Neural cell (in vitro differentiated cells): ENCODE measurements around the gene MUC22.

Experiments used
- EZH2 ChIP-seq: fragments of 200-600, 300-800 bp; shearing (Covaris generic), sonication (generic); IDR thresholded peaks from 2 replicates; pipeline ENCODE4 v1.6.1; 2014; ENCODE audit warnings: antibody characterized with exemption, low read length, borderline replicate concordance, mild to moderate bottlenecking; ENCODE audit not compliant: insufficient read depth, poor library complexity, severe bottlenecking
- MXI1 ChIP-seq: fragments of 450-650 bp; conservative IDR thresholded peaks from 2 replicates; pipeline ENCODE4 v1.6.1; 2014; ENCODE audit warnings: antibody characterized with exemption, mild to moderate bottlenecking; ENCODE audit not compliant: poor library complexity, severe bottlenecking
- TF ChIP-seq, protein P1 (sequence below): fragments of 450-650 bp; IDR thresholded peaks from 2 replicates; pipeline ENCODE4 v1.5.1; 2014; ENCODE audit warnings: antibody characterized with exemption, mild to moderate bottlenecking, moderate library complexity; ENCODE audit not compliant: poor library complexity, severe bottlenecking

DNA sequence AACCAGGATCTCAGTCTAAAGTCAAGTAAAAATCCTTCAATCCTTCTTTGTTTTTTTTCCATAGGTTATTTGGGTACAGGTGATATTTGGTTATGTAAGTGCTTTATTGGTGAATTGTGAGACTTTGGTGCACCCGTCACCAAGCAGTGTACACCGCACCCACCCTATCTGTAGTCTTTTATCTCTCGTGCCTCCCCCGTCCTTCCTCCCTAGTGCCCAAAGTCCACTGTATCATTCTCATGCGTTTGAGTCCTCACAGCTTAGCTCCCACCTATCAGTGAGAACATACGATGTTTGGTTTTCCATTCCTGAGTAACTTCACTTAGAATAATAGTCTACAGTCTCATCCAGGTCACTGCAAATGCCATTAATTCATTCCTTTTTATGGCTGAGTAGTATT is 879 bp downstream of the MUC22 start:
- no peak for TF ChIP-seq MXI1
- TF ChIP-seq, protein P1, sequence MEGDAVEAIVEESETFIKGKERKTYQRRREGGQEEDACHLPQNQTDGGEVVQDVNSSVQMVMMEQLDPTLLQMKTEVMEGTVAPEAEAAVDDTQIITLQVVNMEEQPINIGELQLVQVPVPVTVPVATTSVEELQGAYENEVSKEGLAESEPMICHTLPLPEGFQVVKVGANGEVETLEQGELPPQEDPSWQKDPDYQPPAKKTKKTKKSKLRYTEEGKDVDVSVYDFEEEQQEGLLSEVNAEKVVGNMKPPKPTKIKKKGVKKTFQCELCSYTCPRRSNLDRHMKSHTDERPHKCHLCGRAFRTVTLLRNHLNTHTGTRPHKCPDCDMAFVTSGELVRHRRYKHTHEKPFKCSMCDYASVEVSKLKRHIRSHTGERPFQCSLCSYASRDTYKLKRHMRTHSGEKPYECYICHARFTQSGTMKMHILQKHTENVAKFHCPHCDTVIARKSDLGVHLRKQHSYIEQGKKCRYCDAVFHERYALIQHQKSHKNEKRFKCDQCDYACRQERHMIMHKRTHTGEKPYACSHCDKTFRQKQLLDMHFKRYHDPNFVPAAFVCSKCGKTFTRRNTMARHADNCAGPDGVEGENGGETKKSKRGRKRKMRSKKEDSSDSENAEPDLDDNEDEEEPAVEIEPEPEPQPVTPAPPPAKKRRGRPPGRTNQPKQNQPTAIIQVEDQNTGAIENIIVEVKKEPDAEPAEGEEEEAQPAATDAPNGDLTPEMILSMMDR: no peak
- TF ChIP-seq EZH2: no peak
